GM19438 (cell line): ENCODE measurements around the gene CNIH4.
"Not testable (repeated sequence)": the region's sequence is repeated elsewhere in the genome, so short reads cannot be mapped to it uniquely, and the experiment has no call there.

Source experiments
- ATAC-seq: cut with Tn5 transposase; IDR thresholded peaks from one replicate; pipeline ENCODE4 v1.9.1; 2021; ENCODE audit warnings: low read depth; ENCODE audit not compliant: unreplicated experiment

Gene CNIH4

DNA sequence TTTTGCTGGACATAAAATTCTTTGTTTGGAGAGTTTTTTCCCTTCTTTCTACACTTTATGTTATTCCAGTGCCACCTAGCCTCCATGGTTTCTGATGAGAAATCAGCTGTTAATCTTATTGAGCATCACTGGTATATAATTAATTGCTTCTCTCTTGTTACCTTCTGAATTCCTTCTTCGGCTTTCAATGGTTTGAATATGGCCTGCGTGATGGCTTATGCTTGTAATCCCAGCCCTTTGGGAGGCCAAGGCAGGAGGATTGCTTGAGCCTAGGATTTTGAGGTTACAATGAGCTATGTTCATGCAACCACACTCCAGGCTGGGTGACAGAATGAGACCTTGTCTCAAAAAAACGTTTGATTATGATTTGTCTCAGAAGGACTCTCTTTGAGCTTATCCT is 13.0 kb upstream of the CNIH4 start:
- ATAC-seq, result no peak

DNA sequence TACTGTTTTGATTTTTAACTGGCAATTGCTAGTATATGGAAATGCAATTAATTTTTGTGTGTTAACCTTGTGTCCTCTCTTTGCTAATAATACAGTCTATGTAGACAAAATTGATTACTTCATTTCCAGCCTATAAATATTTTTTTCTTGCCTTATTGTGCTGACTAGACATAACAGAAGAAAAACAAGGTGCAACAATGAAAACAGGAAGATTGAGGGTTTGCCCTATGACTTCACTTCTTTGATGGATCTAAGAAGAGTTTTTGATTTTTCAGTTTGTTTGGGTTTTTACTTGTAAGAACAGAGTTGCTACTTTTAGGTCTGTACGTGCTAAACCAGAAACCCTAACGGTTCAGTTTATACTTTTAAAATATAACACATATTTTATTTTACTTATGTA is 8.5 kb upstream of the CNIH4 start:
- ATAC-seq, result no peak

DNA sequence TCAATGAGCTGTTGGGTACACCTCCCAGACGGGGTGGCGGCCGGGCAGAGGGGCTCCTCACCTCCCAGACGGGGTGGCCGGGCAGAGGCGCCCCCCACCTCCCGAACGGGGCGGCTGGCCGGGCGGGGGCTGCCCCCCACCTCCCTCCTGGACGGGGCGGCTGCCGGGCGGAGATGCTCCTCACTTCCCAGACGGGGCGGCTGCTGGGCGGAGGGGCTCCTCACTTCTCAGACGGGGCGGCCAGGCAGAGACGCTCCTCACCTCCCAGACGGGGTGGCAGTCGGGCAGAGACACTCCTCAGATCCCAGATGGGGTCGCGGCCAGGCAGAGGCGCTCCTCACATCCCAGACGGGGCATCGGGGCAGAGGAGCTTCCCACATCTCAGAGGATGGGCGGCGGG is 7.0 kb upstream of the CNIH4 start:
- ATAC-seq, result not testable (repeated sequence)

DNA sequence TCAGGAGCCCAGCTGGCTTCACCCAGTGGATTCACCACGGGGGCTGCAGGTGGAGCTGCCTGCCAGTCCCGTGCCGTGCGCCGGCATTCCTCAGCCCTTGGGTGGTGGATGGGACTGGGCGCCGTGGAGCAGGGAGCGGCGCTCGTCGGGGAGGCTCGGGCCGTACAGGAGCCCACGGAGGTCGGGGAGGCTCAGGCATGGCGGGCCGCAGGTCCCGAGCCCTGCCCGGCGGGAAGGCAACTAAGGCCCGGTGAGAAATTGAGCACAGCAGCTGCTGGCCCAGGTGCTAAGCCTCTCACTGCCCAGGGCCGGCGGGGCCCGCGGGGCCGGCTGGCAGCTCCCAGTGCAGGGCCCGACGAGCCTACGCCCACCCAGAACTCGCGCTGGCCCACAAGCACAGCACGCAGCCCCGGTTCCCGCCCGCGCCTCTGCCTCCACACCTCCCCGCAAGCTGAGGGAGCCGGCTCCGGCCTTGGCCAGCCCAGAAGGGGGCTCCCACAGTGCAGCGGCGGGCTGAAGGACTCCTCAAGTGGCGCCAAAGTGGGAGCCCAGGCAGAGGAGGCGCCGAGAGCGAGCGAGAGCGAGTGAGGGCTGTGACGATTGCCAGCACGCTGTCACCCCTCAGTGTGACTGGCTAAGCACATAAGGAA is 4.1 kb upstream of the CNIH4 start:
- not testable (repeated sequence) for ATAC-seq

DNA sequence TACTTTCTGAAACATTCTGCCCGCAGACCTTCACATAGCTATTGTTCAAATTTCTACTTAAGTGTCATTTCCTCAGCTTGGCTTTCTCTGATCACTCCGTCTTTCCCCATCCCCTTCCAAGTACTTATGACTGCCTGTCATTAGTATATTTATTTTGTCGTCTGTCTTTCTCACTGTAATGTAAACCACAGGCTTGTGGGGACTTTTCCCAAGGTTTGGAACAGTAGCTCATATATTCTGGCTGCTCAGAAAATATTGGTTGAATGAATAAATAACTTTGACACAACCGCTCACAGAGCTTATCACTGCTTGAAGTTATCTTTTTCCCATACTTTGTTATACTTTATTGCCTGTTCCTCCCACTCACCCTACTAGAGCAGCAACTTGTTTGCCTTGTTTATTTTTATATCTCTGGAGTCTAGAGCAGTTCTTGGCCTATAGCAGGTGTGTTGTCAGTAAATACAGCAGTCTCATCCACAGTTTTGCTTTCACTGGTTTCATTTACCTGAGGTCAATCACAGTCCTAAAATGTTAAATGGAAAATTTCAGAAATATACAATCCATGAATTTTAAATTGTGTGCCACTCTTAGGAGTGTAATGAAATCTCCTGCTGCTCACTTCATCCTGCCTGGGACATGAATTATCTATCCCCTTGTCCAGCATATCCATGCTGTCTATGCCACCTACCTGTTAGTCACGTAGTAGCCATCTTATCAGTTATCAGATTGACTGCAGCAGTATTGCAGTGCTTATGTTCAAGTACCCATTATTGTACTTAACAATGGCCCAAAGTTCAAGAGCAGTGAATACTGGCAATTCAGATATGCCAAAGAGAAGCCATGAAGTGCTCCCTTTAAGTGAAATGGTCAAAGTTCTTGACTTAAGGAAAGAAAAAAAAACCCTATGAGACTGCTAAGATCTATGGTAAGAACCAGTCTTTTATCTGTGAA is 2.4 kb upstream of the CNIH4 start:
- ATAC-seq, result no peak

- ATAC-seq, result no peak
Measured at GRCh38 chr1:224357626-224358124, 996 bp downstream of the CNIH4 start.

GRCh38 chr1:224358237-224358636 is 1.6 kb downstream of the CNIH4 start:
- ATAC-seq, result no peak

GRCh38 chr1:224359207-224359606 is 2.5 kb downstream of the CNIH4 start:
- ATAC-seq, result no peak

- peak; percentile 67 for ATAC-seq
Measured at GRCh38 chr1:224368409-224368808, 11.7 kb downstream of the CNIH4 start.

DNA sequence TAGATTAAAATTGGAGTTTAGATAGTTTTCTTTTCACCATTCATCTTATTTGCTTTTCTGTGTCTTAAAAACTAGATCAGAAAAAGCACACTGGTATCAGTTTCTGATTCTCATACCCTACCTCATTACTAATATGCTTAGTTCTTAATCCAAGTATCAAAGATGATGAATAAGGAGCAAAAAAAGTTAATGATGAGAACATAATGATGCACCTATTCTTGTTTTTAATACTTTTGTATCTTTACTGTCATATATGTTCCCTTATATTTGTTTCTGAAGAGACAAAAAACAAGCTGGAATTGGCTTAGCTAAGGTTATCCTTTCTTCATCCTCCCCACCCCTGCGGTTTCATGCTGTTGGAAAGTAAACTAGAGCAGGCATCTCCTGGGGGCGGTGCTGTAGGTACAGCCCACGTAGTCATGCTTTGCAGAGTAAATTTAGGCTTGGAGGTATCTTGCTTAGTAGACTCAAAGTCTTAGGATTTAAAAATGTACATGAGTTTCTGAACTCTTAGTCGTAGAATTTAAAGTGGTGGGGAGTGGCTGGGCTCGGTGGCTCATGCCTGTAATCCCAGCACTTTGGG is 16.4 kb downstream of the CNIH4 start:
- no peak for ATAC-seq

DNA sequence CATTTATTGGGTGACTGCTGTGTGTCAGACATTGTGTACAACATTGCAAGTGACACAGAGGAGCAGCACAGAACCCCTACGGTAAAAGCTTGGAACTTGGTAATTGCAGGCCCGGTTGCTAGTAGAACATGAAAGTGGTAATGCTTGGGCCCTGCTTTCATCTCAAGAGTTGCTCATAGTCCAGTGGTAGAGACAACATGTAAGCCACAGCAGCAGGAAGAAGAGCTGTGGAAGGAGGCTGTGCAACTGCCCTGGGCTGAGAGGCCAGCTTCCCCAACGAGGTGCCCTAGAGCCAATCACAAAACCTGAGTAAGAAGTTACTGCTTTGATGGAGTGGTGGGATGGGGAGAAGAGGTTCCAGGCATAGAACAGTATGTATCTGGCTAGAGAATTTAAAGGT is 18.4 kb downstream of the CNIH4 start:
- ATAC-seq, result no peak

DNA sequence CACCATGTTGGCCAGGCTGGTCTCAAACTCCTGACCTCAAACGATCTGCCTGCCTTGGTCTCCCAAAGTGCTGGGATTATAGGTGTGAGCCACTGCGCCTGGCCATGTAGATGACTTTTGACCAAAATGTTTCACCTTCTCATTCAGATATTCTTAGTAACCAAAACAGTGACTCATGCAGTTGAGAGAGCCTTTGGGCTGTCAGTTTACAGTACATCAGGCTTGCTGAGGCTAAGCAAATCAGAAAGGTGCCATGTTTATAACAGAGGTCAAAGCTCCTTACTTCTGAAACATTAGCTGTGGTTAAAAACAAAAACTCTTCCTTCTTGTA is 21.0 kb downstream of the CNIH4 start:
- no peak for ATAC-seq

DNA sequence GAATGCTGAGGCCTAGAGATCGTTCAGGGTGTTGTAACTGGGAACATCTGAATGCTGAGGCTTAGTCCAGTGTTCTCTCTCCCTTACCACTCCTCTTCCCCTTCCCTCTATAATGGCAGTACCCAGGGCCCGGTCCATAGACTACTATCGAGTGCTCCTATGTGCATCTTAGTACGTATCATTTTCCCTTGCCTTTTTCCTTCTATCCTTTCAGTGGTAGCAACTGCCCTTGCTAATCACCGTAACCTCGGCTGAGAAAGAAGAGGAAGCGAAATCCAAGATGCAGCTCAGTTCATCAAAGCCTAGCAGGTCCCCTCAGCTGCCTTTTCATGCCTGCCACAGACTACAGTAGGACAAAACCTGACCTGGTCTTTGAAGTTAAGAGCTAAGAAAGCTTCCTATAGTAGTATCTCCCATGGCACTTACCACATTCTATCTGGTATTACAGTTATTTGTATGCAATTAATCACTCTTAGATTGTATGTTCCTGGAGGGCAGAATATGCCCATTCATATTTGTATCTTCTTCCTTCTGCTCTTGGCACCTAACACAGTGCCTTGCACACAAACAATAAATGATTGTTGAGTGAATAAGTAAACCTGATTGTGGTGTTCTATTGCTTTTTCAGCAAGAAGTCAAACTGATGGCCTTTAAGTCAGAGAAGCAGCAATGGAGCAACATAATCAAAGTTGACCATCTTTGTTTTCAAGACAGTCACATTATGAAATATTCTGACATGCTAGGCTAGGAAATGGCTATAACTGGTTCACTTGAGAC is 22.4 kb downstream of the CNIH4 start:
- ATAC-seq, result peak; percentile 61

DNA sequence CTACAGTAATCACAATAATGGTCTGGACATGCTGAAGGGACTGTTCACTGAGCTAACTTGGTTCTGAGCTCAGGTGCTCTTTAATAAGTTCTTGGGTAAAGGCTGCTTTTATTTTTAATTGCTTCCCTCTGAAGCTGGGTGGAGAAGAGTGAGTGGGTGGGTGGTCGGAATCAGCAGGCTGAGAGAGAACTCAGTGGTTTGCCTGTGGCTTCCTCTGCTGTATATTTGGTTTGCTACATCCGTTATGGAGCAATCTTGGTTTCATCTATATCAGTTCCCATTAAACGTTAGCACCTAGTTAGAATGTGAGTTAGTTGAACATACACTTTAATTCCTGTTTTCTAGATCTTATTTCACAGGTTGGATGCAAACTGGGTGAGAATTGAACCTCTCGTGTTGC is 23.3 kb downstream of the CNIH4 start:
- peak; percentile 70 for ATAC-seq

DNA sequence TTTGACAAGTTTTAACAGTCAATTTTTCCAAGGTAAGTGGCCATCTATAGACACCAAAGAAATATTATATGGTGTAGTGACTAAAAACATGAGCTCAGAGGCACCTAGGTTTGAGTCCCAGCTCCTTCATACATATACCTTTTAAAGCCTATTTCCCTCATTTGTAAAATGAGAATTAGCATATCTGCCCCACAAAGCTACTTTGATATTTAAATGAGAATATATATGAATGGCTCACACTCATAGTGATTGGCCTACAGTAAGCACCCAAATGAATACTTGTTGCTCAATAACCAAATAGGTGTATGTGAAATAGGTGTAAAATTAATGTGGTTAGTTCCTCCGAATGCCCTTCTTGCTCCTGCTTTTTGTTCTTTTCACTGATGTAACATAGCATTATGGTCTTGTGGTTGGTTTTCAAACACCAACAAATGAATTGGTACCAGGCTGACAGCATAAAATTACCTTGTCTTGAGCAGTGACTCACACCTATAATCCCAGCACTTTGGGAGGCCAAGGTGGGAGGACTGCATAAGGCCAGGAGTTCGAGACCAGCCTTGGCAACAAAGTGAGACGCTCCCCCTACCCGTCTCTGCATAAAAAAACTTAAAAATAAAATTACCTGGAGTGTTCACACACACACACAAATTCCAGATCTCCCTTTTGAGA is 25.3 kb downstream of the CNIH4 start:
- no peak for ATAC-seq

DNA sequence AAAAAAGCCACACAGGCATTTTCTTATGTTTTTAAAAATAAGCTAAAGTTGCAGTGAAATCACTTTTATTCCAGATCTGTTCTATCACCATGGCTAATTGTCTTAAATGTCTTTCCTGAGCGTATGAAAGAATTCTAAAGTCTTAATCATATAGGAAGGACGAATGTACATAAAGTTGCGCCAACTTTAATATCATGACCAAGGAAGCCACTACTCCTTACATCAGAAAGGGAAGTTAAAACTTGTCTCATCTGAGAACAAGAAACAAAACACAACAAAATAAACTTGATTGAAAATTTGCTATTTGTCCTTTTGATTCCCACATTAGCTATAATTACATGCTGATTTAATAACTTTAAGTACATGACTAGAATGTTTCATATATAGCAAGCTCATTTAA is 26.5 kb downstream of the CNIH4 start:
- no peak for ATAC-seq

DNA sequence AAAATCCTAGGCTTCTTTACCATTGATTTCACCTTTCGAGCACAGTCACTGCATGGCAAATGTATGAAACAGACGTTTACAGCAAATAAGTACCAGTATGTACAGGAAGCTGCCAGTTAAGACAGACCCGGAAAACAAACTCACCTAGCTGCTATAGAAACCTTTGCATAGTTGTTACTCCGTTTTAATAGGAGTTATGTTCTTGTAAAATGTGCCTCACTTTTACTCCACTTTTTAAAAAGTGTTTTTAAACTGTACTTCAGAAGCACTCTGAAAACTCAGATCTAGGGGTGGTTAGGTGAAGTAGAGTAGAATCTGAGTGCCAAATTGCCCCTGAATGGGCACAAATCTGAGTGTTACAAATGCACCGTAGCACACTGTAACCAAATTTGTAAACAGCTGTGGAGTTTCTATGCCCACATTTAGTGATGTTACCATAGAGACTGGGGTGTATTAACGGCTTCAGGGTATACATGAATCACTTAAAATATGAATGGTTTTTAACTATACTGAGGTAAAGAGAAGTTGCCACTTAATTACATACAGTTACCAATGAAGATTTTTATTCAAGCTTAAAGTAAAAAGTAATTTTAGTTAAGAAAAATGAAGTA is 30.7 kb downstream of the CNIH4 start:
- no peak for ATAC-seq

- ATAC-seq, result no peak
Measured at GRCh38 chr1:224387943-224388342, 31.3 kb downstream of the CNIH4 start.

GRCh38 chr1:224390517-224390916 is 33.8 kb downstream of the CNIH4 start:
- ATAC-seq, result no peak
